ENCODE data around the gene PANX2.
"Not testable (repeated sequence)": the region's sequence is repeated elsewhere in the genome, so short reads cannot be mapped to it uniquely, and the experiment has no call there.

PANX2 gene

GRCh38 chr22:50170453-50171318, at the start of gene PANX2:
Gene PANX2, plus strand, starts transcription at chr22:50170731. Its CDS starts 0 bp downstream, at chr22:50170731.
- DNase-seq, result no peak

- DNase-seq, result no peak
These were observed 49.3 kb upstream of the PANX2 start for GRCh38 chr22:50121202-50121740.

- DNase-seq, result no peak
These were observed 47.4 kb upstream of the PANX2 start for GRCh38 chr22:50123119-50123518.

- DNase-seq, result no peak
These were observed 45.5 kb upstream of the PANX2 start for GRCh38 chr22:50125029-50125428.

- DNase-seq, result no peak
These were observed 41.3 kb upstream of the PANX2 start for GRCh38 chr22:50129121-50129736.

- no peak for DNase-seq
These were observed 38.6 kb upstream of the PANX2 start for GRCh38 chr22:50131894-50132293.

- DNase-seq, result no peak
These were observed 36.0 kb upstream of the PANX2 start for GRCh38 chr22:50134481-50134880.

GRCh38 chr22:50136581-50137015, 33.9 kb upstream of the PANX2 start:
- DNase-seq, result no peak

GRCh38 chr22:50137277-50137676, 33.3 kb upstream of the PANX2 start:
- DNase-seq, result not testable (repeated sequence)

GRCh38 chr22:50138041-50138440, 32.5 kb upstream of the PANX2 start:
- no peak for DNase-seq

GRCh38 chr22:50138988-50139387, 31.5 kb upstream of the PANX2 start:
- DNase-seq, result no peak

- DNase-seq, result no peak
These were observed 30.6 kb upstream of the PANX2 start for GRCh38 chr22:50139843-50140415.

- DNase-seq, result no peak
These were observed 29.9 kb upstream of the PANX2 start for GRCh38 chr22:50140615-50141014.

- no peak for DNase-seq
These were observed 29.1 kb upstream of the PANX2 start for GRCh38 chr22:50141462-50141861.

GRCh38 chr22:50141891-50142363, 28.6 kb upstream of the PANX2 start:
- no peak for DNase-seq

- no peak for DNase-seq
These were observed 27.4 kb upstream of the PANX2 start for GRCh38 chr22:50143096-50143495.

GRCh38 chr22:50144005-50144614, 26.4 kb upstream of the PANX2 start:
- no peak for DNase-seq

GRCh38 chr22:50145721-50146438, 24.7 kb upstream of the PANX2 start:
- DNase-seq, result no peak

GRCh38 chr22:50146439-50147238, 23.9 kb upstream of the PANX2 start:
- no peak for DNase-seq

GRCh38 chr22:50147258-50148165, 23.0 kb upstream of the PANX2 start:
- DNase-seq, result not testable (repeated sequence)

- no peak for DNase-seq
These were observed 22.4 kb upstream of the PANX2 start for GRCh38 chr22:50148166-50148500.
